GM21576 (cell line): Measurements from ENCODE around the gene GOLGA8A.
"Not testable (repeated sequence)": the region's sequence is repeated elsewhere in the genome, so short reads cannot be mapped to it uniquely, and the experiment has no call there.

Experiments used
- ATAC-seq: cut with Tn5 transposase; IDR thresholded peaks from one replicate; pipeline ENCODE4 v1.9.1; 2021; ENCODE audit warnings: mild to moderate bottlenecking, moderate library complexity; ENCODE audit not compliant: unreplicated experiment

The GOLGA8A gene, protein sequence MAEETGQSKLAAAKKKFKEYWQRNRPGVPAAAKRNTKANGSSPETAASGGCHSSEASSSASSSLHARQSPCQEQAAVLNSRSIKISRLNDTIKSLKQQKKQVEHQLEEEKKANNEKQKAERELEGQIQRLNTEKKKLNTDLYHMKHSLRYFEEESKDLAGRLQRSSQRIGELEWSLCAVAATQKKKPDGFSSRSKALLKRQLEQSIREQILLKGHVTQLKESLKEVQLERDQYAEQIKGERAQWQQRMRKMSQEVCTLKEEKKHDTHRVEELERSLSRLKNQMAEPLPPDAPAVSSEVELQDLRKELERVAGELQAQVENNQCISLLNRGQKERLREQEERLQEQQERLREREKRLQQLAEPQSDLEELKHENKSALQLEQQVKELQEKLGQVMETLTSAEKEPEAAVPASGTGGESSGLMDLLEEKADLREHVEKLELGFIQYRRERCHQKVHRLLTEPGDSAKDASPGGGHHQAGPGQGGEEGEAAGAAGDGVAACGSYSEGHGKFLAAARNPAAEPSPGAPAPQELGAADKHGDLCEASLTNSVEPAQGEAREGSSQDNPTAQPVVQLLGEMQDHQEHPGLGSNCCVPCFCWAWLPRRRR

DNA sequence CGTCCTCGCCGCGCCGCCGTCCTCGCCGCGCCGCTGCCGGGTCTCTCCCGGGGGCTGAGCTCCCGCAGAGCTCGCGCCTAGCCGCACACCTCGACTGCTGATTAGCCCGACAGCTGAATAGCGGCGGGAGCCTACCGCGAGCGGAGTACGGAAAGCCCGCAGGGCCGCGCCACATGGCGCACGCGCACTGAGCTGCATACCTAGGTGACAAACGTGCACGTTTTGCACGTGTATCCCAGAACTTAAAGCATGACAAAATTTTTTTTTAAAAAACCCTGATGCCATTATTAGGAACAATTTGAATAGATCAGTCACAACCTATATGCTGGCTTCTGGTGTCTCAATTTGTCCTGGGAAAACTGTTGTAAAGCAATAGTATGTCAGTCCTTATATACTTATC lies at the start of gene GOLGA8A:
Gene GOLGA8A, minus strand, starts transcription at position 122 of the 400 bp plus-strand sequence. CDS start 48,117 bp downstream, outside the sequence.
- no peak for ATAC-seq

DNA sequence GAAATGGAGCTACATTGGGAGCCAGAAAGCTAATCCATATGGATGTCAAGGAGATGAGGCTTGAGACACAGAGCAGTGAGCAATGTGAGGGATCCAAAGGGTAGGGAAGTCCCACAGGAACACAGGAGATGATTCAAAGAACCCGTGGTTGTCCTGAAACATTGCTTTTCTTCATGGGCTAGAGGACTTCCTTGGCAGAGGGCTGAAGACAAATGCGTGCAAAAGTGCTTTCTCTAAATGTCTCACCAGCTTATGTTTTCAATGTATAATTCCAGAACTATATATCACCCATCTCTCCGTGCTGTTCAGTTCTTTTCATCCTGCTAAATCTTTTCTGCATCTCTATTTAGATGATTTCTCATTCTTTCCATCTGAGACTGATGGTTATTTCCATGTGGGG lies 46.0 kb upstream of the GOLGA8A start:
- no peak for ATAC-seq

DNA sequence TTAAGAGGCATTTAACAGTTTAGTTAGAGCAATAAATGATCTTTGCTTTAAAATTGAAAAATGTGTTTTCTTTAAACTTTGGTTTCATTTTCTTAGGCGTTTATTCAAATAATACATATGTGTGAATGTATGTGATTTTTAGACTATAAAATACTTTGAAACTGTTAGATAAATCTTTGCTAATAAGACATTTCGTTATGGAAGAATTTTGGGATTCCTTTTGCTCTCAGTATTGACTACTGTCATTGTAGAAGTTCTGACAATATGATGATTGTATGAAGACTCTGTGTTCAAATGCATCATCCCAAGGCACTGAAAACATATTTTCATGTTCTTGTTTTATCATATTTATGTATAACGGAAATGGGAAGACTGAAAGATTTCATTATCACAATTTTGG lies 43.8 kb upstream of the GOLGA8A start:
- ATAC-seq = no peak

DNA sequence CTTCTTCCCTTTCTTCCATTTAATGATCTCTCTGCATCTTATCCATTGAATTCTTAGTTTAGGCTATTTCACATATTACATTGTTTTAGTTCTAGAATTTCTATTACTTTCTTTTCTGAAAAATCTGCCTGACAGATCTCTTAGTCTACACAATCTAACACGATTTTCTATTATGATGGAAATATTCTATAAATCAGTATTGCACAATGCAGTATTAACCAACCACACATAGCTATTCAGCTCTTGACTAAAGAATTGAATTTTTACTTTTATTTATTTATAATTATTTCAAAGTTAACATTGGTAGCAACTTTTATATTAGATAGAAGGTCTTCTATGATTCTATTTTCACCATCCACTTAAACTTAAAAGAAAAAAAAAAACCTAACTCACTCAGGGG lies 36.2 kb upstream of the GOLGA8A start:
- no peak for ATAC-seq

DNA sequence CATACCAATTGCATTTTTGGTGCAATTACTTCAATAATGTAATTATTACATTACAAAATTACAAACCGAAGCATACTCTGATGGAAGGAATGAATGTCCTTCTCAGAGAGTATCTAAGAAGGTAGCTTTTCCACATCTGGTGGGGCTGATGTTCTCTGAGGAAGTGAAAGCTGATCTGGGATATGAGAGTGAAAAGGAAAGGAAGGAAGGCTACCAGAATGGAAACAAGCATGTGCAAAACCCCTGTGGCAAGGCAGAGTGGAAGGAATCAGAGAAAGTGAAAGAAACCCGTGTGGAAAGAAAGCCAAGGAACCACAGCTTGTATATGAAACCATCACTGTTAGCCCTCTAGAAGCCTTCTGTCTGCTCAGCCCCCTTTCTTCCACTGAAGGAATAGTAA lies 35.3 kb upstream of the GOLGA8A start:
- ATAC-seq = no peak

DNA sequence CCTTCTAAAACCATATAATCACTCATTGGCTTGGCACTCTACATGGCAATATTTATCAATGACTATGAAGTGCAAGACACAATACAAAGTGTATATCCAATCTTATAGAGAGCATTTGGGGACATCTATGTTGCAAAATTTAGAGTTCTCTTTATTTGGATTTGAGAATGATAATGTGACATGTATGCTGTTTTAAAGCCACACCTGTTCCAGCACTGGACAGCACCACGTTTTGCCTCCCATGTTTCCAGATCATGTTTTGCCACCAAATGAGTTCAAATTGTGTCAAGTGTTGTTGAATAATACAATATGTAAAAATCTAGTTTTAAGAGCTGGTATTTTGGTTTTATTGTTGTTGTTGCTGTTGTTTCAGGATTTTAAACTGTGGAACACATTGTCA lies 33.3 kb upstream of the GOLGA8A start:
- ATAC-seq = no peak

DNA sequence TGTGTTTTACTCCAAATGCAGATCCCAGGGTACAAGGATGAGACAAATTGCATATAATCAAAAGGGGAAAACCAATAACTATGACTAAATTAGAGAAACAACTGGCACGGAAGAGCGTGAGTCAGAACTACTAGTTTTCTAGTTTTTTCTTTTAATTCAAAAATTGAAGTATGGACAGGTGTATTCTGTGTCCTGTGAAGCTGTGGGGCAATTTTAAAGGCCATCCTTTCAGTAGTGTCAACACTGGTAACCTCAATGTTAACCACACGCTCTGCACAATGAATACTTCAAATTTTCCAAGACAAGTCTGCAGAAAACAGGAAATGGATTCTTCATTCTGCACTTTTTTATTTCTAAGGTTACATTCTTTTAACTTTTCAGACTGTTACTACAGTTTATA lies 32.5 kb upstream of the GOLGA8A start:
- ATAC-seq = no peak

DNA sequence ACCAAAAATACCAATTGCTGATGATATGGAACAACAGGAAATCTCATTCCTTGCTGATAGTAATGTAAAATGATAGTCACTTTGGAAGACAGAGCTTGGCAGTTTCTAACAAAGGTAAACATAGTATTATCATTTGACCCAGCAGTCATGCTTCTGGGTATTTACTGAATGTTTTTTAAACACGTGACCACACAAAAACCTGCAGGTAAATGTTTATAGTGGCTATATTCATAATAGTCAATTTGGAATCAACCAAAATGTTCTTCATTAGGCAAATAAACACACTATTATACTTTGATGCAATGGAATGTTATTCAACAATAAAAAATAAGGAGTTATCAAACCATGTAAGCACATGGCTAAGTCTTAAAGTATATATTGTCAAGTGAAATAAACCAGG lies 24.1 kb upstream of the GOLGA8A start:
- no peak for ATAC-seq

DNA sequence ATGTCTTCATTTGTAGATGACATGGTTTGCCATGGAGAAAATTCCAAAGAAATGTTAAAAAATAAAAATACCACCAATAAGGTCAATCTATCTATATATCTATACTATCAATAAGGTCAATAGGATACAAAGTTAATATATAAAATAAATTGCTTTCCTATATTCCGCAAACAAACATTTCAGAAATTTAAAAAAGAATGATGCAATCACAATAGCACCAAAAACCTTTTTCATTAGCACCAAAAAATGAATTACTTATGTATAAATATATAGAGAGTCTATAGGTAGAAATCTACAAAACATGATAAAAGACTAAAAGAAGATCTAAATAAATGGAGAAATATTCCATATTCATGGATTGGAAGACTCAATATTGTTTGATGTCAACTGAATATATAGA lies 22.8 kb upstream of the GOLGA8A start:
- ATAC-seq = no peak

DNA sequence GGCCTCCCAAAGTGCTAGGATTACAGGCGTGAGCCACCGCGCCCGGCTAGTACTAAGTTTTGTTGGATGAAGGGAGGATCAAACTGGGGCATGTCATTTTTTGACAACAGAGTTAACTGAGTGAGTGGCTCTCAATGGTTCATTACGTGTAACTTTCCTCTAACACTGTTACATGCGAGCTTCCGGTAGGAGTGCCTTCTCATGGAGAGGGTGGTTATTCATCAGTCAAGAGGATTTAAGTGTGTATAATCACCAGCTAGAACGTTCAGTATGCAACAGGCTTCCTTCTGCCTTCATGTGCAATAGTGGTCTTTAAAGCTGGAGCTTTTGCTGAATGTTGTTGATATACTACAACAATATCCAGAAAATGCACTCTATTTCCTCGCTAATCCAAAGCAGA lies 19.1 kb upstream of the GOLGA8A start:
- no peak for ATAC-seq

DNA sequence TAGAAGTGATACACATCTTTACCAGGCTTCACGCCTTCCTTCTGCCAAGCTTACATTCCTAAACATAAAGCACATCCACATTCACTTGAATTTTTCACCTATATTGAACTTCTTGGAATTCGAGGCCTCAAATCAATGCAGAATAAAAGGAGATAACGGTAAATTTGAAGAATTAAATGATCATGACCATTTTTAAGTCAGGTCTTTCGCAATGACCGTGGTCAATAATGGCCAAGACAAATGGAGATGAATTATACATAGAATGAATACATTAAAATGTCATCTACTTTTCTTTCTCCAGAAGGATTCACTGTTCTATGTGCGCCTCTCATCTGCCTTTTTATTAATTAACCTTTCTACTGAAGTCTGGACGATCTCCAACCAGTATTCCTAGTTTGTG lies 5.3 kb upstream of the GOLGA8A start:
- ATAC-seq = no peak

DNA sequence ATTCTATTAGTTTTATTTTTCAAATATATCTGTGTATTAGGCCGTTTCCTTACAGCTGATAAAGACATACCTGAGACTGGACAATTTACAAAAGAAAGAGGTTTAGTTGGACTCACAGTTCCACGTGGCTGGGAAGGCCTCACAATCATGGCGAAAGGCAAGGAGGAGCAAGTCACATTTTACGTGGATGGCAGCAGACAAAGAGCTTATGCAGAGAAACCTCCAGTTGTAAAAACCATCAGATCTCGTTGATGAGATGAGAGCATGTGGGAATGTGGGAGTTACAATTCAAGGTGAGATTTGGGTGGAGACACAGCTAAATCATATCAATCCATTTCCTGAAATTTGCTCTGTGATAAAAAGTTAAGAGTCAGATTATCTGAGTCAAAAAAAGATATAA lies 2.3 kb upstream of the GOLGA8A start:
- no peak for ATAC-seq

DNA sequence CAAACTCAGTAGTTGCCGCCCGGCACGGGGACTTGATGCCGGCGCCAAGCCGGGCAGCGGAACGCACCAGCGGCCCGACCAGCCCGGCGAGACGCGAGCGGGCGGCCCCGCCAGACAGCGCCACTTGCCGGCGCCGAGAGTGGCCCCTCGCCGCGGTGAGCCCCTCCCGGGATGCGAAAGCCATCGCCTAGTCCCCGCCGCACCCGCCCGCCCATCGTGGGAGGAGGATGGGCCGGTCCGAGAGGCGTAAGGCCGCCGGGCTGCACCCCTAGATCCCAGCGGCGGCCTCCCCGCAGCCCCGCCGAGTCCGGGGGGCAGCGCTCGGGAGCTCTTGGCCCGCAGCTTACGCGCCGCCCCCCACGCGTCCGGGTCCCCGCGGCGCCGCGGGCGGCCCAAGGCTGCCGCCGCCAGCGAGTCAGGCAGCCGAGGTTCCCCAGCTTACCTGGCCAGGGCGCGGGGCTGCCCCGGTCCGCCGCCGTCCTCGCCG lies 609 bp downstream of the GOLGA8A start:
- ATAC-seq = peak; percentile 53

DNA sequence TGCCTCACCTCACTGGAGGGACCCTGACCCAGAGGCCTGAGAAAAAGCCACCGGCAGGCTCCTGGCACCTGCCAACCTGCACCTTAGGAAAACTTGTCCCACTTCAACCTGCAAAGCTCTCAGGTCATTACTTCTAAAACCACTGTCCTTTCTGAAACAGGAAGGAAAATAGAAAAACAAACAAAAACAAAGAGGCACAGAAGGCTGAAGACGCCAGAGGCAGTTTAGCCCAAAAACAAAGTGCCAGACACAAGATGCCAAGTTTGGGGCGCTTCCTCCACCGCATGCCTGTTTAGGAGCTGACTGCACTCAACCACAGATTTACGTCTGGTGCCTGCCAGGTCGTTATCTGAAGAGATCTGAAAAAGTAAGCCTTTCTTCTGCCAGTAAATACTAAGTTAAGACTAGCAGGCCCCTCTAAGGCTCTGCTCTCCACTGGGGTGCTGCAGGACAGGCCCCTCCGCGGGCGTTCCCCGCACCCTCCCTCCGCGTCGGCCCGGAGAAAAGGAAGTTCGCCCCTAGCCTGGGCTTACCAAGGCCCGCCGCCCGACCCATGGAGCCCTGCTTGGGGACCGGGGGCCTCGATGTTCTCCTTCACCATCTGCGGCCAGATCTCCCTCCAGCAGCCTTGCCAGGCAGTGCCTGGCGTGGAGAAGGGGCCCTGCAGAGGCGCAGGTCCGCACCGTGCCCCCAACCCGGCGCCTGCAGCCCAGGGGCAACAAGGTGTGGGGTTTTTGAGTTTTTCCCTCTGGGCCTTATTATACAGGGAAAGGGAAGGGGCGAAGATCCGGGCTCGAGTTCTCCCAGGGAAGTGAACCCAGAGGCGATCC lies 1.3 kb downstream of the GOLGA8A start:
- peak; percentile 23 for ATAC-seq

DNA sequence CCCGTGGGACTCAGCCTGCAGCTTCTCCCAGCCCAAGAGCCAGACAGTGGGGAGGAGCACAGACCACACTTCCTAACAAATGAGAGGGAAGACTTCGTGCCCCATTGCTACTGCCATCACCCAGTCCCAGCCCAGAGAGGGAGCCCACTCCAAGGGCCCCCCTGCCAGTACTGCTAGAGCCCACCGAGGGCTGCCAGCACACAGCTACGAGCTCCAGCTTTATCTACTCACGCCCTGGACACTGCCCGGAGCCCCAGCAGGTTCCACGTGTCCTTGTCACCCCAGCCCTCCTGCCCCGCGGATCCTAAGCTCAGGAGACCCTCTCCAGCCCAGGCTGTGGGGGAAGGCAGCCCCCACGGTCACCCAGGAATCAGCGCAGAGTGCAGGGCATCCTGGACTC lies 1.9 kb downstream of the GOLGA8A start:
- no peak for ATAC-seq

DNA sequence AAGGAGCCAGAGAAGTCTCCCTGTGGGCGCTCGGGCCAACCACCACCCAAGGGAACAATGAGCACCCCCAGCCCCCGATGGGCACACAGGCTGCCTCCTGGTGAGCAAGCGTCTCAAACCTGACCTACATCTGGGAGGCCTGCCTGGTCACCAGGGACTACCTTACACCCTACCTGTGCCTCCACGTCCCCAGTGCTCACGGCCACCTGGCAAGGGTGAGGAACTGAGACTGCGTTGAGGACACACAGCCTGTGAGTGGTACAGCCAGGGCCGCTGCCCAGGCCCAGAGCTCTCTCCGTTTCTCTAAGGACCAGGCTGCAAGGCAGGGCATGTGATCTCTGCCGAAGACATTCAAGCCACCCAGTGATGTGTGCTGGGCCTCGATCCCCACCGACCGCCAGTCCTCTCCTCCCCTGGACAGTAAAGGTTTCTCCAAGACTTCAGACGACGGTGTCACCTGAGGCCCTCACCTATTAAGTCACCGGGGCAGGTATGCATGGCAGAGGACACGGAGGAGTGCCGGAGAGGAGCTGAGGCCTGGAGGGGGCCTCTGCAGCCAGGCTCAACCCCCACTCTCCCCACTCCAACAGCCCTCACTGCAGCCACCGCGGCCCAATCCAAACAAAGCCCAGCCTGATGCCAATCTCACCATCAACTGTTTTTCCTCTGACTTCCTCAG lies 2.8 kb downstream of the GOLGA8A start:
- ATAC-seq = no peak

DNA sequence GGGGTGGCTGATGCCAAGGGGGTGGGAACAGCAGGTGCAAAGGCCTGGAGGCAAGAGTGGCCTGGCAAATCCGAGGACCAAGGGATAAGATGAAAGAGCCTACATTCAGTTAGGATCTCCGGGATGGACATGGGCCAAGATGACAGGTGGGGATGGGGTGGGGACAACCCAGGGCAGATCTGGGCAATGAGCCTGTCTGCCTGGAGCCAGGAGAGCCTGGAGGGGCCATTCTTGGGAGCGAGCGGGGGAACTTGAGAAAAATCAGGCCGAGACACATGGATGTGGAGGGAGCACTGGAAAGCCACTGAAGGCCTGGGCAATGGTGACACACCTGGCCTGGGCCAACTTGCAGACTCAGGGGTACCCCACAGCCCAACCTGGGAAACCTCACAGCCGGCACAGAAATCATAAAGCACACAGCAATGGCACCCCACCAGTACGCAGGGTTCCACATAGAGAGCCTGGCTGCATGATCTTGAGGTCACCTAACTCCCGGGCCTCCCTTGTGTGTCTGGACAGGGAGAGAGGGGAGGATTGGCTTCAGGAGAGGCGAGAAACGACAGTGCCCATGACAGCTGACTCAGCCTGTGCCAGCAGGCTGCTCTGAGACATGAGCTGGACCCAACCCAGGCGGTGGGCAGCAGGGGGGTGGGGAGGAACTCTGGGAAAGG lies 3.5 kb downstream of the GOLGA8A start:
- ATAC-seq = not testable (repeated sequence)

DNA sequence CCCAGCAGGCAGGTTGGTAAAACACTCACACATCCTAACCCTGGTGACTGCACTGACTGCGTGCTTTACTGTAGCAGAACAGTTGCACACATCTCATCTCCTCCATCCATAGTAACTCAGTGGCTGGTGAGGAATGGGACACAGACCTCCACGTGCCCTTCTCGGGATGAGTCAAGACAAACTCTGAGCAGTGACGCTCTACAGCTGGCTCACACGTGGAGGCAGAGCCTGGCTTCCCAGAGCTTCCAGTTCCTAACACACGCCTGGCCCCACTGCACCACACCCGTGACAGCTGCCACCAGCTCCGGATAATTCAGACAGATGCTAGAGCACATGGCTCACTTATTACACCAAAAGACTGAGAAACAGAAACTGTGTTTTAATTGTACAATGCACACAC lies 7.0 kb downstream of the GOLGA8A start:
- not testable (repeated sequence) for ATAC-seq

DNA sequence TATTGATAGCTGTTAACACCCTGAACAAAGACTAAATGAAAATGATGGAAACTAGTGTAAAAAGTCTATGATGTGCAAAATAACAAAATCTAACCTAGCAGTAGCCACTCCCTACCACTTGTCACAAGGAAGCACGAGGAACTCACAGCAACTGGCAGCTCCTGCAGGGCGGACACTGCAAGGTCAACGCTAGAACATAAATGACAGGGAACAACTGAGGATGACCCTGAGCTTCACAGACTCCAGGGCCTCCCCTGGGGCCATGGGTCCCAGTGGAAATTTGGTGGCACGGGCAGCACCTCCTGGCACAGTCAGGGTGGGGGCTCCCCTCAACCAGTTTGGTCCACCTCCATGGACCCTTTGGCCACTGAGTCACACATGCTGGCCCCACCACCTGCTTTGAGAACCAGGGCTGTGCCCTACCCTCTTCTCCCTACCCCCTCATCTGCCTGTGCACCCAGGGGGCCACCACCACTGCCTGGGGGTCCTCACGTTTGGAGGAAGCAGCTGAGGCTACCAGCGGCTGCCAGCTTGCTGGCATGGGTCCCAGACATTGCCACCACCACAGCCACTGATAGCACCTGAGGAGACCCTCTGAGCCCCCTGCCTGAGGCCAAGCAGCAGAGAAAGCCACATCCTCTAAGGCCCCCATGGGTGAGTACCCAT lies 14.1 kb downstream of the GOLGA8A start:
- ATAC-seq = not testable (repeated sequence)

DNA sequence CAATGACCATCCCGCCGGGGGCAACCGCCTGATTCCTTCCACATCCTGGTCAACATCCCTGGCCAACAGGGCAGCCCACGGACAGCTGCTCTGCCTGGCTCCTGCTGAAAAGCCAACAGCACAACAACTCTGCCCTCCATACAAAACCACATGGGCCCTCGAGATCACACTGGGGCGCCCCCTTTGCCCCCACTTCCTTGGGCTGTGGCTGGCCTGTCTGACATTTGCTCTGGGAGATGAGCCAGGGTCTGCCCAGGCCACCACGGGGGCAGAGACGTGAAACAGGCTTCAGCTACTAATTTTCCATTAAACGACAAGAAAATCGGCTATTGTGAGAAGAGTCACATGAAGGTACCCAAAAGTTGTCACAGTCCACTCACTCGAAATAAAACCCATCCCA lies 16.7 kb downstream of the GOLGA8A start:
- ATAC-seq = not testable (repeated sequence)
